K562 (cell line): ENCODE data around the gene THADA. TPM values are rescaled to one million over a fixed set of nuclear protein-coding genes. Genes with fewer than 3 reads are reported as not detected.
A peak's percentile ranks its signal among the peaks of the same experiment; 100 is the strongest.

ENCODE experiments used
- ARHGAP35 ChIP-seq: fragments of 450-650 bp; IDR thresholded peaks from 2 replicates; pipeline ENCODE4 v1.6.1; 2018; ENCODE audit not compliant: partially characterized antibody
- CREM ChIP-seq: IDR thresholded peaks from 2 replicates; pipeline ENCODE4 v1.6.1; 2014; ENCODE audit warnings: antibody characterized with exemption, low read depth
- CTBP1 ChIP-seq: fragments of 450-650 bp; IDR thresholded peaks from 2 replicates; pipeline ENCODE4 v1.6.1; 2016; ENCODE audit warnings: borderline replicate concordance
- FOXK1 ChIP-seq: sonication (generic); formaldehyde crosslinking; IDR thresholded peaks from 2 replicates; pipeline ENCODE4 v1.8.0; 2022; ENCODE audit warnings: missing genetic modification reagents, mild to moderate bottlenecking, borderline replicate concordance
- FUS ChIP-seq: fragments of 200-400 bp; formaldehyde crosslinking; optimal IDR thresholded peaks from 2 replicates; pipeline ENCODE3; 2017; ENCODE audit warnings: low read depth, low read length
- GTF2F1 ChIP-seq: IDR thresholded peaks from 2 replicates; pipeline ENCODE4 v1.6.1; 2011; ENCODE audit warnings: low read depth, low read length, improper control_type of control experiment
- HMGXB4 ChIP-seq: sonication (generic); formaldehyde crosslinking; IDR thresholded peaks from 2 replicates; pipeline ENCODE4 v1.8.1; 2023; ENCODE audit warnings: mild to moderate bottlenecking, missing genetic modification reagents
- HSF4 ChIP-seq: fragments of 250-450 bp; sonication (Bioruptor Pico); IDR thresholded peaks from 2 replicates; pipeline ENCODE4 v2.1.2; 2022; ENCODE audit warnings: mild to moderate bottlenecking, moderate library complexity, borderline replicate concordance
- KAT2B ChIP-seq: IDR thresholded peaks from one replicate; pipeline ENCODE4 v1.6.1; 2012; ENCODE audit warnings: low read depth, mild to moderate bottlenecking, control low read depth, inconsistent platforms, low read length, moderate library complexity
- MCM3 ChIP-seq: fragments of 450-650 bp; IDR thresholded peaks from 2 replicates; pipeline ENCODE4 v1.6.1; 2016
- NCOA1 ChIP-seq: fragments of 450-650 bp; IDR thresholded peaks from 2 replicates; pipeline ENCODE4 v1.6.1; 2016; ENCODE audit warnings: low read depth
- NCOA4 ChIP-seq: fragments of 450-650 bp; IDR thresholded peaks from 2 replicates; pipeline ENCODE4 v1.6.1; 2018; ENCODE audit warnings: mild to moderate bottlenecking; ENCODE audit not compliant: partially characterized antibody
- PBX2 ChIP-seq, 2 experiments: IDR thresholded peaks in 1 of 2; conservative IDR thresholded peaks in 1 of 2; 2 replicates each; pipeline ENCODE4 v1.6.1; 2016; ENCODE audit warnings: low read depth in 2 of 2, mild to moderate bottlenecking in 1 of 2, missing compliant biosample characterization in 1 of 2, missing genetic modification characterization in 1 of 2, moderate library complexity in 1 of 2
- RBM39 ChIP-seq: fragments of 200-400 bp; formaldehyde crosslinking; optimal IDR thresholded peaks from 2 replicates; pipeline ENCODE3; 2018; ENCODE audit warnings: low read depth, low read length
- RCOR1 ChIP-seq, 2 experiments: IDR thresholded peaks; 2 replicates each; pipeline ENCODE4 v1.6.1; 2012; ENCODE audit warnings: low read depth in 2 of 2, low read length in 2 of 2, borderline replicate concordance in 1 of 2, improper control_type of control experiment in 1 of 2
- TARDBP ChIP-seq: fragments of 450-650 bp; IDR thresholded peaks from 2 replicates; pipeline ENCODE4 v1.6.1; 2016
- TGIF2 ChIP-seq: sonication (generic); formaldehyde crosslinking; IDR thresholded peaks from 2 replicates; pipeline ENCODE4 v1.8.1; 2022; ENCODE audit warnings: mild to moderate bottlenecking, missing genetic modification reagents, moderate library complexity
- TRIM28 ChIP-seq: fragments of 450-650 bp; IDR thresholded peaks from 2 replicates; pipeline ENCODE4 v1.6.1; 2017
- ZBTB12 ChIP-seq: fragments of 250-450 bp; sonication (Bioruptor Pico); IDR thresholded peaks from 2 replicates; pipeline ENCODE4 v1.4.0; 2020
- ZC3H4 ChIP-seq: sonication (generic); formaldehyde crosslinking; IDR thresholded peaks from 2 replicates; pipeline ENCODE4 v1.9.0; 2021; ENCODE audit warnings: missing genetic modification reagents, borderline replicate concordance
- ZNF282 ChIP-seq: sonication (generic); formaldehyde crosslinking; IDR thresholded peaks from 2 replicates; pipeline ENCODE4 v1.8.1; 2023; ENCODE audit warnings: missing genetic modification reagents
- ZNF41 ChIP-seq: fragments of 250-450 bp; sonication (Bioruptor Pico); conservative IDR thresholded peaks from 2 replicates; pipeline ENCODE4 v1.4.0; 2020; ENCODE audit warnings: mild to moderate bottlenecking
- ZNF644 ChIP-seq: fragments of 200-800 bp; sonication (Bioruptor generic); IDR thresholded peaks from 2 replicates; pipeline ENCODE4 v1.6.1; 2016; ENCODE audit warnings: low read depth, missing genetic modification characterization, missing compliant biosample characterization
- polyA plus RNA-seq, 8 experiments: library from polyadenylated mRNA; depleted of rRNA in 4 of 8; stranded (reverse) in 5 of 8; unstranded in 3 of 8; fragments of >200 nt; fragmentation: Nextera tagmentation in 2 of 8; fragmentation: Illumina TruSeq in 1 of 8; extraction: Ambion mirVana in 2 of 8; extraction: Trizol in 1 of 8; gene quantifications; 2 replicates each; pipeline versions ENCODE4 v1.2.1 to v1.2.3, GENCODE V29; 2011 to 2014; ENCODE audit warnings: inconsistent platforms in 1 of 8, missing spikeins in 1 of 8
- total RNA-seq, 7 experiments: library from RNA; depleted of rRNA in 6 of 7; stranded (reverse); fragments of >200 nt in 6 of 7; fragmentation: Illumina TruSeq in 2 of 7; extraction: Trizol in 2 of 7; gene quantifications; 2 replicates each; pipeline versions ENCODE4 v1.2.1 to v1.2.3, GENCODE V29; 2011 to 2021; ENCODE audit warnings: low replicate concordance in 1 of 7

The THADA gene
- total and polyA plus RNA-seq, 9 of the 15 experiments (the other 6 are each of a cell fraction or from before 2014, with no cell fraction given) = 17.8 to 34.7 (median 31.9) TPM

- no peak for TF ChIP-seq PBX2 (CRISPR knock-in tag; IDR thresholded peaks at IDR 0.05; ENCODE audit: low read depth)
- no peak for TF ChIP-seq PBX2 (tag; conservative IDR thresholded peaks at IDR 0.05; ENCODE audit: low read depth)
- no peak for TF ChIP-seq HSF4
- no peak for TF ChIP-seq FUS
- TF ChIP-seq RBM39 = peak; percentile 49
- TF ChIP-seq CTBP1 = 0 out of 2 replicates have a peak, but pooled peaks have one; percentile 30
- TF ChIP-seq TARDBP = no peak
- peak; percentile 83; the same call in 1 of the 2 replicates for TF ChIP-seq HMGXB4 (CRISPR knock-in tag)
- TF ChIP-seq TGIF2 = peak; percentile 92; the same call in 1 of the 2 replicates
- TF ChIP-seq ZNF282 (CRISPR knock-in tag) = no peak
- peak; percentile 84 for TF ChIP-seq ARHGAP35
- TF ChIP-seq CREM = peak; percentile 97
- no peak for TF ChIP-seq NCOA4
- peak; percentile 60; the same call in 1 of the 2 replicates for TF ChIP-seq NCOA1
- peak; percentile 88 for TF ChIP-seq ZBTB12 (CRISPR knock-in tag)
- TF ChIP-seq FOXK1 (CRISPR knock-in tag) = peak; percentile 79; the same call in 1 of the 2 replicates
- TF ChIP-seq ZNF41 (CRISPR knock-in tag) = no peak; the same call in 1 of the 2 replicates
- TF ChIP-seq ZC3H4 (CRISPR knock-in tag) = no peak
- no peak for TF ChIP-seq TRIM28
- no peak for TF ChIP-seq ZNF644 (tag)
- no peak; a peak in 2 of 4 replicates for TF ChIP-seq RCOR1 (IDR thresholded peaks at IDR 0.05; ENCODE audit: borderline replicate concordance in 1 of 2, low read depth in 2 of 2, low read length in 2 of 2)
- no peak for TF ChIP-seq KAT2B
- TF ChIP-seq MCM3 = no peak
- TF ChIP-seq GTF2F1 = peak; percentile 88
Measured at GRCh38 chr2:43595603-43596412, at the start of gene THADA (continued).
